LNCaP clone FGC (cell line): ENCODE data around the gene KCNH6.
A peak's percentile ranks its signal among the peaks of the same experiment; 100 is the strongest.

ENCODE experiments used
- DNase-seq: peaks from one replicate; pipeline ENCODE4 v3.0.0-alpha.2; 2011; ENCODE audit warnings: low read depth
- H3K4me3 ChIP-seq: 2 replicates; pipeline ENCODE4 v1.5.1; 2011; ENCODE audit warnings: mild to moderate bottlenecking, low read depth, low read length, control low read depth
- TF ChIP-seq, protein P1 (sequence below): IDR thresholded peaks from 2 replicates; pipeline ENCODE4 v1.5.1; 2012; ENCODE audit warnings: mild to moderate bottlenecking; ENCODE audit not compliant: control insufficient read depth, insufficient read depth; ENCODE audit errors: extremely low read depth

The KCNH6 gene

DNA sequence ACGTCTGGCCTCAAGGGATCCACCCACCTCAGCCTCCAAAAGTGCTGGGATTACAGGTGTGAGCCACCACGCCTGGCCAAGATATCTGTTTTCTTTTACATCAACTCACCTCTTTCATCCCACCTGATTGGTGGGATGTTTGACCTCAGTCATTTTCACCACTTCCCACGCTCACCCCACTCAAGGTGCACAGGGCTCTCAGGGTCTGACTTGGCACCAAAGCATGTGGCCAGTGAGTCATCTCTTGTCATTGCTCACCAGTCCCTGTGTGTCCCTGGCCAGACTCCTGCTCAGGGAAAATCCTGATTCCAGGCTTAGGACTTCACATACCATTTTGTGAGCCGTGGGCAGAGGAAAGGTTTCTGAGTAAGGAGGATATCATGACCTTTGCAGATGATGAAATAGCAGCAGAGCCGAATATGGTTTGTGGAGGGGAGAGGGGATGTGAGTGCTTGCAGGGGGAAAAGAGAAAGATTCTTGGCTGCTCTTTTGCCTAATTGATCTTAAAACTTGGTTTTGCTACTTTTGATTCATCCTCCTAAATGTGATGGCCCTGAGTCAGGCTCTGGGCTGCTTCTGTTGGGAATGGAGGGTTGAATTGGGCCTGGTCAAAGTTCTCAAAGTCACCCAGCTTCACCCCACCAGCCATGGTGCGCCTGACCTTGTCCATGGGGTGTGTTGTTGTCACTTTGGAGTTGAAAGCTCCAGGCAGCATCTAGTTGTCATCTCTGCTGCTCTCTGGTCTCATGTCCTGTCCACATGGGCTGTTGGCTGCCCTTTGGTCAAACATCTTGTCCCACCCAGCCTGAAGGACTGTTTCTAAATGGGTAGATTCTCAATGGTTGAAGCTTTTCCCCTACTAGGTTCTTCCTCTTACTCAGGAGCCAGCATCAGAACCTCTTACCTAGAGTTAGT, 6.0 kb upstream of the KCNH6 start:
- TF ChIP-seq, protein P1, sequence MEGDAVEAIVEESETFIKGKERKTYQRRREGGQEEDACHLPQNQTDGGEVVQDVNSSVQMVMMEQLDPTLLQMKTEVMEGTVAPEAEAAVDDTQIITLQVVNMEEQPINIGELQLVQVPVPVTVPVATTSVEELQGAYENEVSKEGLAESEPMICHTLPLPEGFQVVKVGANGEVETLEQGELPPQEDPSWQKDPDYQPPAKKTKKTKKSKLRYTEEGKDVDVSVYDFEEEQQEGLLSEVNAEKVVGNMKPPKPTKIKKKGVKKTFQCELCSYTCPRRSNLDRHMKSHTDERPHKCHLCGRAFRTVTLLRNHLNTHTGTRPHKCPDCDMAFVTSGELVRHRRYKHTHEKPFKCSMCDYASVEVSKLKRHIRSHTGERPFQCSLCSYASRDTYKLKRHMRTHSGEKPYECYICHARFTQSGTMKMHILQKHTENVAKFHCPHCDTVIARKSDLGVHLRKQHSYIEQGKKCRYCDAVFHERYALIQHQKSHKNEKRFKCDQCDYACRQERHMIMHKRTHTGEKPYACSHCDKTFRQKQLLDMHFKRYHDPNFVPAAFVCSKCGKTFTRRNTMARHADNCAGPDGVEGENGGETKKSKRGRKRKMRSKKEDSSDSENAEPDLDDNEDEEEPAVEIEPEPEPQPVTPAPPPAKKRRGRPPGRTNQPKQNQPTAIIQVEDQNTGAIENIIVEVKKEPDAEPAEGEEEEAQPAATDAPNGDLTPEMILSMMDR: no peak
- H3K4me3 ChIP-seq: no peak overlapping the region
- DNase-seq: no peak

DNA sequence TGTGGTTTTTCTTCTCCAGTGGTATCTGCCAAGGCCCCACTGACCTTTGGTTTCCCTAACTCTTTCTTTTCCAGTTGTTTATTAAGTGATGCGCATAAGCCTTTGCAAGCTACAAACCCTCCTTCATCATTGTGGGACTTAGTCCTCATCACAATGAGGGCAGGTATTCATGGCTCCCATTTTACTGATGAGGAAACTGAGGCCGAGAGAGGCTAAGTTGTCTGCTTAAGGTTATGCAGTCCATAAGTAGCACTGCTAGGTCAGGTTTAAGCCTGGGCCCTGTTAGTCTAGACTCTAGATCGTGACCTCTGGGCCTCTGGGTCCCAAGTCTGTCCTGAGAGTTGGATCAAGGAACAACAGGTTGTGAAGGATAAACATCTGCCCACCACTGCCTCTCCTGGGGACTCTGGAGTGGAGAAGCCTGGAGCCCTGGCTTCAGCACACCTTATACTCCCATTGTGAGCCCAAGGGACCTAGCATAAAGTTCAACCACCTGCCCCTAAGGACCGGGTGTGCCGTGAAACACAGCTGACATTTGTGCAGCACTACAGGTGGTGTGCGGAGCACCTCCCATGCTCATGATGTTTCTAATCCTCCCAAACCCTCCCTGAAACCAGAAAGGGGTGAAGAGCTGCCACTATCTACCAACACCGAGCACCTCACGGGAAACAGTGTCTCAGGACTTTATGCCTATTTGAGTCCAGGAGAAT, 5.2 kb upstream of the KCNH6 start:
- no peak for DNase-seq
- H3K4me3 ChIP-seq: no peak overlapping the region
- TF ChIP-seq, protein P1: no peak

- no peak overlapping the region for H3K4me3 ChIP-seq
- TF ChIP-seq, protein P1: no peak
- no peak for DNase-seq
These were observed 3.9 kb upstream of the KCNH6 start for GRCh38 chr17:63519116-63519881.

DNA sequence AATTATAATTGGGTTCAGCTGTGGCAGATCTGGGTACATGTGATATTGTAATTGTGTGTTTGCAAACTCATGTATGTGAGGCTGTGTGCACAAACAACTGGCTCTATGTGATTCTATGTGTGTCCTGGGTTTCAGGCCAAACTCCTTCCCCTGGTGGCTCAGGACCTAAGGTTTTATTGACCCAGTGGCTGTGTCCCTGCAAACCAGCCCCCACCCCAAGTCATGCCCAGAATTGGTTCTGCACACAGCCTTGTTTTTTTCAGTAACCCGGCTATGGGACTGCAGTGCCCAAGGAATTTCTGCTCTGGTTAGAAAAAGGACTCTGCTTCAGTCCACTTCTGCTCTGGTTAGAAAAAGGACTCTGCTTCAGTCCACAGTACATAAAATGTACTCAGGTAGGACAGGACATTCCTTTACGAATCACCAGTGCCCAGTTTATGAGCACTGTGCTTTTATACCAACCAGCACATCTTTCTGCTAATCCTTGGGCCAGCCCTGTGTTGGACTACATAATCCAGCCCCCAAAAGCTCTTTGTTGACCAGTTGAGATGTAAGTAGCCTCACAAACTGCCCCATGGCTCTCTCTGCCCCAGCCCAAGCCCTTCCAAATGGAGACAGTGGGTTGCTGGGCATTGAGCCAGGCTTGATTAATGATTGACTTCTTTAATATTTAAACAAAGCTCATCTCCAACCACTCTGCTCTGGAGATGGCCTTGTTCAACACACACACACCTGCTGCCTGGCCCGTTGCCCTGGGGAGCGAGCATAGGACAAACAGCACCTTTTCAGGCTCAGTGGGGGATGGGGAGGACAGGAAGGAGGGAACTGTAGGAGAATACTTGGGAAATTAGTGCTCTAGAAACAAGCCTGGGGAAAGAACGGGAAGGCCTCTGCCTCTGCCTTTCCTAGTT, 2.9 kb upstream of the KCNH6 start:
- peak; percentile 92 for DNase-seq
- TF ChIP-seq, protein P1: no peak
- H3K4me3 ChIP-seq: peak overlapping the region; percentile 22; the same call in 1 of the 2 replicates

DNA sequence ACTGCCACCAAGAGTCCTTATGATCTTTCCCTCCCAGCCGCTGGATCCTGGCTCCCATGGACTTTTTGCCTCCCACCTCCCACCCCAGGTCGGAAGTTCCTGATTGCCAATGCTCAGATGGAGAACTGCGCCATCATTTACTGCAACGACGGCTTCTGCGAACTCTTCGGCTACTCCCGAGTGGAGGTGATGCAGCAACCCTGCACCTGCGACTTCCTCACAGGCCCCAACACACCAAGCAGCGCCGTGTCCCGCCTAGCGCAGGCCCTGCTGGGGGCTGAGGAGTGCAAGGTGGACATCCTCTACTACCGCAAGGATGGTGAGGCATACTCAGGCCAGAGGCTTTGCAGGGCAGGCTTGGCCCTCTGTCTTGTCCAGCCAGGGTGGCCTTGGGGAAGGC, 893 bp downstream of the KCNH6 start:
- TF ChIP-seq, protein P1: no peak
- no peak overlapping the region for H3K4me3 ChIP-seq
- DNase-seq: no peak
